ENCODE data around the gene RPL18. TPM values are rescaled to one million over a fixed set of nuclear protein-coding genes. Genes with fewer than 3 reads are reported as not detected.

Gene RPL18
- total and polyA plus RNA-seq, 2 experiments from 2014 or later, result 1,898 to 2,011 TPM

DNA sequence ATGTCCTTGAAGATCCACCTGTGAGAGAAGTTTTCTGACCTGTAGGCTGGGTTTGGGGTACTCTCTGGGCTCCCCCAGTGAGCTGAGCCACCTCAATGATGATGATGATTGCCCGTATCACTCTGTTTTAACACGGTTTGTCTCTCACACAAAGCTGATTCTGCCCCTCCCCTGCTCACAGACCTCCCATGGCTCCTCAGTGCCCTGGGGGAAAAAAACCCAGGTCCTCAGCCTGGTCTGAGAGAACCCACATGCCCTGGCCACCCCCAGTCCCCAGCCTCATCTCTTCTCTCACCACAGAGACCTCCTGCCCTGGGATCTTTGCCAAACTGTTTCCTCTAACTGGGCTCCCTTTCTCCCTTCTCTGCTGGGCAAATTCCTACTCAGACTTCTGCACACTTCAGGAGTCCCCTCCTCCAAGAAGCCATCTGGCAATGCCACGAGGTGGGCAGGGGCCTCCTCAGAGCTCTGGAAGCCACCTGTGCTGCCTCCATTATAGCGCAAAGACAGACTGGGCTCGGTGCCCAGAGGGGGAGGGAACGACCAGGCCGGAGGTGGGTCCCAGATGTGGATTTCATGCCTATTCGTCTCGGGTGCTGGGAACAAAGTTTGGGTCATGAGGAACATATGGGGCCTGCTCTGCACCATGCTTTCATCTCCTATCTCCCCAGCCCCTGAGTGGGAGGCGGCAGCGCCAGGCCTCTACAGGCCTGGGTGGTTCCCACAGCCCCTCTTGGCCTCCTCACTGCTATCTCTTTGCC, 35.5 kb upstream of the RPL18 start:
- ATAC-seq (no peak), DNase-seq (ENCODE audit: low spot score) (no peak)
- peaks cover 9% of the 10 kb centered on the region for H3K27me3 Mint-ChIP-seq (ENCODE audit: insufficient read depth, low read depth, poor library complexity)
- peaks cover 11% of the 10 kb centered on the region for H3K4me1 Mint-ChIP-seq
- H3K36me3 Mint-ChIP-seq (ENCODE audit: low read depth), result no peaks in the 10 kb centered on the region; the same call in 1 of the 3 replicates
- no peaks in the 10 kb centered on the region for H3K79me2 ChIP-seq (replicated peaks; ENCODE audit: insufficient read depth)
- no peak overlapping the region for H3K4me3 ChIP-seq
- no peaks in the 10 kb centered on the region for H3K9me2 ChIP-seq (ENCODE audit: insufficient read depth)
- no peak overlapping the region for H3K4me3 Mint-ChIP-seq
- no peaks in the 10 kb centered on the region for H3K27me3 ChIP-seq (ENCODE audit: insufficient read depth)
- no peaks in the 10 kb centered on the region for H3K36me3 ChIP-seq (ENCODE audit: insufficient read depth)
- no peaks in the 10 kb centered on the region for H3F3A ChIP-seq (replicated peaks; ENCODE audit: low read depth)
- no peak overlapping the region for H3K4me2 ChIP-seq
- H3K27ac ChIP-seq (ENCODE audit: low read depth), result no peak overlapping the region
- H3K27ac Mint-ChIP-seq, result no peak overlapping the region
- no peaks in the 10 kb centered on the region for H3K4me1 ChIP-seq (ENCODE audit: insufficient read depth)
- peak overlapping the region; percentile 81; the same call in 1 of the 2 replicates for H2AFZ ChIP-seq
- TF ChIP-seq STAT1 (IDR thresholded peaks at IDR 0.05; ENCODE audit: unreplicated experiment), result no peak
- no peak for TF ChIP-seq JUNB (IDR thresholded peaks at IDR 0.05; ENCODE audit: unreplicated experiment)
- no peak for TF ChIP-seq ZNF114 (CRISPR knock-in tag; IDR thresholded peaks at IDR 0.05)
- TF ChIP-seq, protein P1, sequence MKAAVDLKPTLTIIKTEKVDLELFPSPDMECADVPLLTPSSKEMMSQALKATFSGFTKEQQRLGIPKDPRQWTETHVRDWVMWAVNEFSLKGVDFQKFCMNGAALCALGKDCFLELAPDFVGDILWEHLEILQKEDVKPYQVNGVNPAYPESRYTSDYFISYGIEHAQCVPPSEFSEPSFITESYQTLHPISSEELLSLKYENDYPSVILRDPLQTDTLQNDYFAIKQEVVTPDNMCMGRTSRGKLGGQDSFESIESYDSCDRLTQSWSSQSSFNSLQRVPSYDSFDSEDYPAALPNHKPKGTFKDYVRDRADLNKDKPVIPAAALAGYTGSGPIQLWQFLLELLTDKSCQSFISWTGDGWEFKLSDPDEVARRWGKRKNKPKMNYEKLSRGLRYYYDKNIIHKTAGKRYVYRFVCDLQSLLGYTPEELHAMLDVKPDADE (IDR thresholded peaks at IDR 0.05), result no peak
- no peak for TF ChIP-seq REST (IDR thresholded peaks at IDR 0.05; ENCODE audit: unreplicated experiment)
- no peak for TF ChIP-seq CREB1 (CRISPR knock-in tag; IDR thresholded peaks at IDR 0.05; ENCODE audit: low read depth)
- no peak for TF ChIP-seq EZH2 (IDR thresholded peaks at IDR 0.05; ENCODE audit: low read depth, unreplicated experiment)
- H4K20me1 ChIP-seq (replicated peaks; ENCODE audit: insufficient read depth), result no peaks in the 10 kb centered on the region
- peaks cover 3% of the 10 kb centered on the region; the same call in 1 of the 3 replicates for H3K9me3 Mint-ChIP-seq

- H3K36me3 Mint-ChIP-seq (ENCODE audit: low read depth), result no peaks in the 10 kb centered on the region; the same call in 1 of the 3 replicates
- peaks cover 9% of the 10 kb centered on the region for H3K27me3 Mint-ChIP-seq (ENCODE audit: insufficient read depth, low read depth, poor library complexity)
- Histone ChIP-seq H3K27ac (ENCODE audit: low read depth) (no peak overlapping the region), H3K9me2 (ENCODE audit: insufficient read depth) (no peaks in the 10 kb centered on the region), H3K4me1 (ENCODE audit: insufficient read depth) (no peaks in the 10 kb centered on the region), H4K20me1 (replicated peaks; ENCODE audit: insufficient read depth) (no peaks in the 10 kb centered on the region), H3K4me3 (no peak overlapping the region), H3K4me2 (no peak overlapping the region), H3F3A (replicated peaks; ENCODE audit: low read depth) (0 out of 2 replicates have a peak, but pooled peaks cover 2% of the 10 kb centered on the region), H2AFZ (peak overlapping the region; percentile 52; the same call in 1 of the 2 replicates), H3K36me3 (ENCODE audit: insufficient read depth) (no peaks in the 10 kb centered on the region), H3K27me3 (ENCODE audit: insufficient read depth) (no peaks in the 10 kb centered on the region), H3K79me2 (replicated peaks; ENCODE audit: insufficient read depth) (no peaks in the 10 kb centered on the region)
- no peak overlapping the region for H3K4me3 Mint-ChIP-seq
- DNase-seq (ENCODE audit: low spot score) (no peak), ATAC-seq (no peak)
- H3K4me1 Mint-ChIP-seq, result peaks cover 11% of the 10 kb centered on the region
- no peak overlapping the region for H3K27ac Mint-ChIP-seq
- peaks cover 3% of the 10 kb centered on the region; the same call in 1 of the 3 replicates for H3K9me3 Mint-ChIP-seq
- TF ChIP-seq ZNF331 (CRISPR knock-in tag; IDR thresholded peaks at IDR 0.05; ENCODE audit: low read depth), result no peak
- TF ChIP-seq, protein P1 (IDR thresholded peaks at IDR 0.05), result no peak
- no peak for TF ChIP-seq EZH2 (IDR thresholded peaks at IDR 0.05; ENCODE audit: low read depth, unreplicated experiment)
Measured at GRCh38 chr19:48651683-48652048, 32.7 kb upstream of the RPL18 start.
